RWPE1 (cell line): Measurements from ENCODE around the gene CNTNAP2.
A peak's percentile ranks its signal among the peaks of the same experiment; 100 is the strongest.

Experiments
- CTCF ChIA-PET: fragments of 350-600 bp; sonication (Branson Sonifier 250); formaldehyde crosslinking; extraction: SDS; loops from one replicate; lab custom pipeline; 2021; lab: Yijun Ruan, JAX
- POLR2A ChIA-PET: fragments of 400-600 bp; formaldehyde crosslinking; extraction: SDS; loops from one replicate; lab custom pipeline; 2020; ENCODE audit warnings: antibody characterized with exemption; ENCODE audit not compliant: low non-redundant PET; lab: Yijun Ruan, JAX
- DNase-seq: peaks from one replicate; pipeline ENCODE4 v3.0.0; 2012; ENCODE audit warnings: low spot score
- H3K27ac ChIP-seq: fragments of 450-650 bp; 2 replicates; pipeline ENCODE4 v1.5.1; 2017
- TF ChIP-seq, protein P1 (sequence below): fragments of 450-650 bp; conservative IDR thresholded peaks from 2 replicates; pipeline ENCODE4 v1.5.1; 2017; ENCODE audit warnings: low read depth, mild to moderate bottlenecking

CNTNAP2 gene

DNA sequence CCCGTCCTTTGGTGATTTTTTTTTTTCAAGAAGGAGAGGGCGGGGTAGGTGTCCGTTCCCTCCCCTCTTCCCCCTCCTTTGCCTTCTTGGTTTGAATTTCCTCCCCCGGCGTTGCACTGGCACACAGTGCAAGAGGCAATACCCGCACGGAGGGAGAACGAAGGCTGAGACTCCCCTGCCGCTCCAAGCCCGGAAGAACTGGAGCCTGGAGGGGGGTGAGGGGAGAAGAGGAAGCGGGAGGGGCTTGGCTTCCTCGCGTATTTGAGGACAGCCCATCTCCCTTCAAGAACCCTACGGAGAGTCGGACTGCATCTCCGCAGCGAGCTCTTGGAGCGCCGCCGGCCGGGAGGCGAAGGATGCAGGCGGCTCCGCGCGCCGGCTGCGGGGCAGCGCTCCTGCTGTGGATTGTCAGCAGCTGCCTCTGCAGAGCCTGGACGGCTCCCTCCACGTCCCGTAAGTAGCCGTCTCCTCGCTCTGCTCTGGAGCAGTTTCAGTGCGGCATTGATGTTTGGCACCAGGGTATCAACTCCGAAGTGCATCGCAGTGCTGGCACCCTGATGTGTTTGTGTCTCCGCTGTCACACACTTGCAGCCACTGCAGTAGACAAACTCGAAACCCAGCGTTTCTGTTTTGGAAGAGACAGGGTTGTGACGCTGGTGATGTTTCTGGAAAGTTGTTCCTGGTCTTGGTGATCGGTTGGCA lies at the start of gene CNTNAP2:
Gene CNTNAP2, plus strand, starts transcription at position 281 of the 702 bp plus-strand sequence. Its CDS starts 76 bp downstream, at position 357.
- no peak for DNase-seq
- TF ChIP-seq, protein P1, sequence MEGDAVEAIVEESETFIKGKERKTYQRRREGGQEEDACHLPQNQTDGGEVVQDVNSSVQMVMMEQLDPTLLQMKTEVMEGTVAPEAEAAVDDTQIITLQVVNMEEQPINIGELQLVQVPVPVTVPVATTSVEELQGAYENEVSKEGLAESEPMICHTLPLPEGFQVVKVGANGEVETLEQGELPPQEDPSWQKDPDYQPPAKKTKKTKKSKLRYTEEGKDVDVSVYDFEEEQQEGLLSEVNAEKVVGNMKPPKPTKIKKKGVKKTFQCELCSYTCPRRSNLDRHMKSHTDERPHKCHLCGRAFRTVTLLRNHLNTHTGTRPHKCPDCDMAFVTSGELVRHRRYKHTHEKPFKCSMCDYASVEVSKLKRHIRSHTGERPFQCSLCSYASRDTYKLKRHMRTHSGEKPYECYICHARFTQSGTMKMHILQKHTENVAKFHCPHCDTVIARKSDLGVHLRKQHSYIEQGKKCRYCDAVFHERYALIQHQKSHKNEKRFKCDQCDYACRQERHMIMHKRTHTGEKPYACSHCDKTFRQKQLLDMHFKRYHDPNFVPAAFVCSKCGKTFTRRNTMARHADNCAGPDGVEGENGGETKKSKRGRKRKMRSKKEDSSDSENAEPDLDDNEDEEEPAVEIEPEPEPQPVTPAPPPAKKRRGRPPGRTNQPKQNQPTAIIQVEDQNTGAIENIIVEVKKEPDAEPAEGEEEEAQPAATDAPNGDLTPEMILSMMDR = no peak
- no peak within 1 kb of the TSS for H3K27ac ChIP-seq
- ChIA-PET CTCF (no interaction called here), POLR2A (no interaction called here)

GRCh38 chr7:146067880-146068279 lies 48.7 kb upstream of the CNTNAP2 start:
- no peak for DNase-seq
- no peak overlapping the region for H3K27ac ChIP-seq
- TF ChIP-seq, protein P1 = no peak
- ChIA-PET CTCF (no interaction called here), POLR2A (no interaction called here)

- TF ChIP-seq, protein P1 = no peak
- POLR2A ChIA-PET = no interaction called here
- H3K27ac ChIP-seq = no peak overlapping the region
- CTCF ChIA-PET = no interaction called here
- no peak for DNase-seq
Measured at GRCh38 chr7:146074195-146074765, 42.3 kb upstream of the CNTNAP2 start.

DNA sequence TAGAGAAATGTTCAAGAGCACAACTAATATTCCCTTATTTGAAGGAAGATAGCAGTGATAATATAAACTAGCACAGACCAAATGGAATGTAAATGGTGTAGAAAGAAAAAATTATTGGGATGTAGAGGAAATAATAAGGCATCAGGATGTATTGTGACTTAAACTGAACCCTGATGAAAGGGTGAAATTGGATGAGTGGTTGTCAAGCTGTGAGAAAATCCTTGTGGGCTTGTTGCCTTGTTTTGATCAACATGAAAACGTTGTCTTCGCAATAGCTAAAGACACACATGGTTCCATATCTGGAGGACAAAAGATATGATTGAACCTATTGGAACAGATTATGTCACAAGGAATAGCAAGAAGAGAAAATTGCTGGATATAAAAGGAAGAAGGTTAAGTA lies 40.3 kb upstream of the CNTNAP2 start:
- TF ChIP-seq, protein P1 = no peak
- ChIA-PET CTCF (no interaction called here), POLR2A (no interaction called here)
- no peak for DNase-seq
- H3K27ac ChIP-seq = no peak overlapping the region

GRCh38 chr7:146084086-146084485 lies 32.5 kb upstream of the CNTNAP2 start:
- CTCF ChIA-PET = no interaction called here
- POLR2A ChIA-PET = no interaction called here
- TF ChIP-seq, protein P1 = no peak
- H3K27ac ChIP-seq = no peak overlapping the region
- DNase-seq = no peak

GRCh38 chr7:146090023-146090645 lies 26.5 kb upstream of the CNTNAP2 start:
- H3K27ac ChIP-seq = no peak overlapping the region
- peak; percentile 18 for DNase-seq
- POLR2A ChIA-PET = no interaction called here
- CTCF ChIA-PET = interaction anchor here (0.5 to 1.3 kb wide), 8 partner anchors 9 to 1622 kb away, joined by 3 to 6 read pairs (median 4); no protein-coding TSS in a partner anchor
- TF ChIP-seq, protein P1 = peak; percentile 87
